Right ventricle myocardium inferior (tissue), 1 donor: ENCODE results near the gene AGR2. TPM values are rescaled to one million over a fixed set of nuclear protein-coding genes. Genes with fewer than 3 reads are reported as not detected.

Experiments used
- ATAC-seq: fragments of 200-7000 bp; cut with Tn5 transposase; one replicate; pipeline ENCODE4 v1.9.1; 2020; ENCODE audit warnings: mild to moderate bottlenecking, moderate library complexity
- DNase-seq: peaks from one replicate; pipeline ENCODE4 v3.0.0; 2021; ENCODE audit errors: missing footprints
- intact Hi-C: fragments of 100-400 bp; cut with DNase I; formaldehyde crosslinking; loops from one replicate; pipeline ENCODE4 v1.11.0; 2022
- total RNA-seq: library from RNA; stranded (reverse); fragmentation: NEBNext Ultra II Directional; extraction: Animal tissue kit (Norgen Biotek cat#: 25700); gene quantifications from one replicate; pipeline ENCODE4 v1.2.1, GENCODE V29; 2021
- donor health status: DM: no; HTN: yes; CAD: no; lungs with severe emphysema.

AGR2 gene
- total RNA-seq, 1 donor from 2014 or later = not detected

- ATAC-seq = peak; percentile 71
- no peak for DNase-seq
- intact Hi-C loops = no loop called here
These were observed 12.0 kb upstream of the AGR2 start for GRCh38 chr7:16816824-16817223.

GRCh38 chr7:16815001-16815400 lies 10.2 kb upstream of the AGR2 start:
- intact Hi-C loops = no loop called here
- ATAC-seq = no peak
- DNase-seq = no peak

GRCh38 chr7:16813232-16813616 lies 8.4 kb upstream of the AGR2 start:
- no peak for ATAC-seq
- no peak for DNase-seq
- intact Hi-C loops = no loop called here

- ATAC-seq = no peak
- intact Hi-C loops = no loop called here
- no peak for DNase-seq
These were observed 7.9 kb upstream of the AGR2 start for GRCh38 chr7:16812542-16813231.

- DNase-seq = no peak
- ATAC-seq = no peak
- intact Hi-C loops = no loop called here
These were observed 6.8 kb upstream of the AGR2 start for GRCh38 chr7:16811551-16811950.

- intact Hi-C loops = no loop called here
- DNase-seq = no peak
- ATAC-seq = no peak
These were observed 5.8 kb upstream of the AGR2 start for GRCh38 chr7:16810573-16810972.

GRCh38 chr7:16810112-16810511 lies 5.3 kb upstream of the AGR2 start:
- no peak for DNase-seq
- no peak for ATAC-seq
- intact Hi-C loops = no loop called here

GRCh38 chr7:16805441-16805840 lies 642 bp upstream of the AGR2 start:
- ATAC-seq (no peak), DNase-seq (no peak)
- intact Hi-C loops = no loop called here

GRCh38 chr7:16803881-16804673 lies 722 bp downstream of the AGR2 start:
- intact Hi-C loops = loop anchor here (5.0 kb wide), 1 partner anchor 113 kb away; no protein-coding TSS in a partner anchor
- DNase-seq = no peak
- no peak for ATAC-seq

- intact Hi-C loops = loop anchor here (5.0 kb wide), 1 partner anchor 114 kb away; no protein-coding TSS in a partner anchor
- ATAC-seq (no peak), DNase-seq (no peak)
These were observed 1.7 kb downstream of the AGR2 start for GRCh38 chr7:16803125-16803524.

GRCh38 chr7:16801579-16801978 lies 3.2 kb downstream of the AGR2 start:
- ATAC-seq (no peak), DNase-seq (no peak)
- intact Hi-C loops = loop anchor here (5.0 kb wide), 1 partner anchor 116 kb away; no protein-coding TSS in a partner anchor

- no peak for ATAC-seq
- no peak for DNase-seq
- intact Hi-C loops = loop anchor here (5.0 kb wide), 1 partner anchor 116 kb away; no protein-coding TSS in a partner anchor
These were observed 3.7 kb downstream of the AGR2 start for GRCh38 chr7:16801111-16801542.

- intact Hi-C loops = no loop called here
- ATAC-seq (no peak), DNase-seq (no peak)
These were observed 9.2 kb downstream of the AGR2 start for GRCh38 chr7:16795624-16796023.

- intact Hi-C loops = no loop called here
- DNase-seq (no peak), ATAC-seq (no peak)
These were observed 9.8 kb downstream of the AGR2 start for GRCh38 chr7:16794986-16795385.

- intact Hi-C loops = no loop called here
- DNase-seq (no peak), ATAC-seq (no peak)
These were observed 12.7 kb downstream of the AGR2 start for GRCh38 chr7:16791905-16792698.

GRCh38 chr7:16791071-16791470 lies 13.7 kb downstream of the AGR2 start:
- intact Hi-C loops = no loop called here
- ATAC-seq = no peak
- DNase-seq = no peak

- DNase-seq (no peak), ATAC-seq (no peak)
- intact Hi-C loops = no loop called here
These were observed 17.7 kb downstream of the AGR2 start for GRCh38 chr7:16787127-16787526.

- ATAC-seq (no peak), DNase-seq (no peak)
- intact Hi-C loops = no loop called here
These were observed 18.5 kb downstream of the AGR2 start for GRCh38 chr7:16786257-16786656.

GRCh38 chr7:16785846-16786245 lies 19.0 kb downstream of the AGR2 start:
- ATAC-seq = no peak
- intact Hi-C loops = no loop called here

More at GRCh38 chr7:16785846-16786245, 19.0 kb downstream of the AGR2 start:
- DNase-seq = no peak
